ENCODE data around the gene HIVEP2.
A peak's percentile ranks its signal among the peaks of the same experiment; 100 is the strongest.

The HIVEP2 gene

GRCh38 chr6:142764311-142764710, 180.7 kb downstream of the HIVEP2 start:
- no peak for DNase-seq

GRCh38 chr6:142763205-142763604, 181.8 kb downstream of the HIVEP2 start:
- DNase-seq: no peak

GRCh38 chr6:142761756-142762155, 183.2 kb downstream of the HIVEP2 start:
- DNase-seq: no peak

- no peak for DNase-seq
These were observed 184.8 kb downstream of the HIVEP2 start for GRCh38 chr6:142760152-142760551.

- no peak for DNase-seq
These were observed 186.3 kb downstream of the HIVEP2 start for GRCh38 chr6:142758629-142759025.

GRCh38 chr6:142757852-142758628, 186.9 kb downstream of the HIVEP2 start:
- DNase-seq: no peak

GRCh38 chr6:142756215-142756630, 188.8 kb downstream of the HIVEP2 start:
- no peak for DNase-seq

- no peak for DNase-seq
These were observed 191.8 kb downstream of the HIVEP2 start for GRCh38 chr6:142753196-142753595.

GRCh38 chr6:142752348-142752747, 192.6 kb downstream of the HIVEP2 start:
- DNase-seq: no peak

- DNase-seq: no peak
These were observed 193.5 kb downstream of the HIVEP2 start for GRCh38 chr6:142751452-142751851.

GRCh38 chr6:142750998-142751397, 194.0 kb downstream of the HIVEP2 start:
- DNase-seq: no peak

- DNase-seq: no peak
These were observed 195.4 kb downstream of the HIVEP2 start for GRCh38 chr6:142749556-142749955.

- peak; percentile 20 for DNase-seq
These were observed 198.5 kb downstream of the HIVEP2 start for GRCh38 chr6:142746524-142746923.

GRCh38 chr6:142744836-142745235, 200.1 kb downstream of the HIVEP2 start:
- DNase-seq: no peak

GRCh38 chr6:142740449-142740848, 204.5 kb downstream of the HIVEP2 start:
- no peak for DNase-seq

GRCh38 chr6:142738731-142739130, 206.2 kb downstream of the HIVEP2 start:
- no peak for DNase-seq

GRCh38 chr6:142738035-142738396, 207.0 kb downstream of the HIVEP2 start:
- no peak for DNase-seq

GRCh38 chr6:142737368-142738034, 207.5 kb downstream of the HIVEP2 start:
- DNase-seq: peak; percentile 7

GRCh38 chr6:142735204-142735603, 209.8 kb downstream of the HIVEP2 start:
- peak; percentile 56 for DNase-seq

GRCh38 chr6:142732790-142733189, 212.2 kb downstream of the HIVEP2 start:
- peak; percentile 16 for DNase-seq

- no peak for DNase-seq
These were observed 213.4 kb downstream of the HIVEP2 start for GRCh38 chr6:142731611-142732010.

- no peak for DNase-seq
These were observed 215.4 kb downstream of the HIVEP2 start for GRCh38 chr6:142729618-142730017.

GRCh38 chr6:142728910-142729481, 216.0 kb downstream of the HIVEP2 start:
- DNase-seq: no peak

- DNase-seq: peak; percentile 65
These were observed 216.6 kb downstream of the HIVEP2 start for GRCh38 chr6:142728364-142728763.
